ENCODE results near the gene SIGLEC5.

GRCh38 chr19:51653162-51653561, 23.0 kb upstream of the SIGLEC5 start:
- TF ChIP-seq CTCF (IDR thresholded peaks at IDR 0.05; ENCODE audit: borderline replicate concordance, extremely low read depth, low read length, poor library complexity, severe bottlenecking) (no peak), EZH2 (IDR thresholded peaks at IDR 0.05; ENCODE audit: borderline replicate concordance, low read depth, low read length, severe bottlenecking) (no peak)
